GM12878 (cell line): ENCODE measurements around the gene TMEM109. TPM values are rescaled to one million over a fixed set of nuclear protein-coding genes. Genes with fewer than 3 reads are reported as not detected.

ENCODE experiments used
- BCLAF1 ChIP-seq: fragments of 450-650 bp; IDR thresholded peaks from 2 replicates; pipeline ENCODE4 v1.6.1; 2017; ENCODE audit warnings: antibody characterized with exemption, mild to moderate bottlenecking, moderate library complexity
- FOS ChIP-seq: IDR thresholded peaks from 3 replicates; pipeline ENCODE4 v1.6.1; 2011; ENCODE audit warnings: borderline replicate concordance; ENCODE audit not compliant: insufficient read length; ENCODE audit errors: extremely low read depth
- MLLT1 ChIP-seq: fragments of 450-650 bp; IDR thresholded peaks from 2 replicates; pipeline ENCODE4 v1.6.1; 2016; ENCODE audit warnings: mild to moderate bottlenecking
- MXI1 ChIP-seq: fragments of 150-350 bp; IDR thresholded peaks from 2 replicates; pipeline ENCODE4 v1.6.1; 2011; ENCODE audit warnings: low read depth, mild to moderate bottlenecking, inconsistent platforms, low read length, improper control_type of control experiment
- NKRF ChIP-seq: fragments of 450-650 bp; conservative IDR thresholded peaks from 2 replicates; pipeline ENCODE4 v1.6.1; 2017; ENCODE audit warnings: mild to moderate bottlenecking, moderate library complexity
- RELB ChIP-seq: fragments of 450-650 bp; IDR thresholded peaks from 2 replicates; pipeline ENCODE4 v1.6.1; 2017; ENCODE audit warnings: low read depth, mild to moderate bottlenecking, moderate library complexity
- SMARCA5 ChIP-seq: fragments of 450-650 bp; IDR thresholded peaks from 2 replicates; pipeline ENCODE4 v1.6.1; 2017; ENCODE audit warnings: mild to moderate bottlenecking
- SPI1 ChIP-seq: IDR thresholded peaks from 2 replicates; pipeline ENCODE4 v1.6.1; 2011; ENCODE audit warnings: low read depth, mild to moderate bottlenecking, low read length, moderate library complexity, borderline replicate concordance; ENCODE audit not compliant: insufficient read depth
- TCF7 ChIP-seq: IDR thresholded peaks from 2 replicates; pipeline ENCODE4 v1.6.1; 2014; ENCODE audit warnings: antibody characterized with exemption, borderline replicate concordance
- ZBTB4 ChIP-seq: fragments of 450-650 bp; formaldehyde crosslinking; IDR thresholded peaks from 2 replicates; pipeline ENCODE4 v1.4.0; 2022; ENCODE audit warnings: mild to moderate bottlenecking, moderate library complexity
- ZBTB40 ChIP-seq: fragments of 450-650 bp; IDR thresholded peaks from 2 replicates; pipeline ENCODE4 v1.6.1; 2016; ENCODE audit warnings: mild to moderate bottlenecking, moderate library complexity, borderline replicate concordance
- polyA plus RNA-seq, 11 experiments: library from polyadenylated mRNA; depleted of rRNA in 4 of 11; unstranded in 6 of 11; stranded (reverse) in 5 of 11; fragments of >200 nt; fragmentation: Nextera tagmentation in 4 of 11; fragmentation: Illumina TruSeq in 1 of 11; extraction: Ambion mirVana in 4 of 11; extraction: Trizol in 1 of 11; gene quantifications; 1 replicate in 1 of 11; 2 replicates in 10 of 11; pipeline versions ENCODE4 v1.2.1 to v1.2.3, GENCODE V29; 2011 to 2016; ENCODE audit warnings: inconsistent platforms in 2 of 11, missing spikeins in 2 of 11, low read depth in 1 of 11
- total RNA-seq, 4 experiments: library from RNA; depleted of rRNA in 3 of 4; stranded (reverse); fragments of >200 nt in 3 of 4; fragmentation: Illumina TruSeq in 1 of 4; extraction: Trizol in 1 of 4; gene quantifications; 2 replicates each; pipeline versions ENCODE4 v1.2.1 to v1.2.3, GENCODE V29; 2013 to 2021

TMEM109 gene
- total and polyA plus RNA-seq, 10 of the 15 experiments (the other 5 are each of a cell fraction or from before 2014, with no cell fraction given): 21.9 to 199 (median 85.2) TPM

- TF ChIP-seq BCLAF1 (no peak), ZBTB4 (no peak), SMARCA5 (peak; percentile 81; the same call in 1 of the 2 replicates), FOS (no peak), MXI1 (peak; percentile 95), ZBTB40 (peak; percentile 89), NKRF (peak; percentile 81), MLLT1 (0 out of 2 replicates have a peak, but pooled peaks have one; percentile 42), SPI1 (no peak), RELB (peak; percentile 58; the same call in 1 of the 2 replicates), TCF7 (no peak)
Measured at GRCh38 chr11:60906132-60906972, 7.6 kb upstream of the TMEM109 start, which contains the start of gene PRPF19 (continued).
